NB4 (cell line): ENCODE measurements around the gene ST3GAL5.

Experiments used
- CTCF ChIP-seq: IDR thresholded peaks from one replicate; pipeline ENCODE4 v1.5.1; 2012; ENCODE audit warnings: low read depth, low read length
- MAX ChIP-seq: IDR thresholded peaks from 2 replicates; pipeline ENCODE4 v1.6.1; 2011; ENCODE audit warnings: low read depth, low read length

GRCh38 chr2:85828725-85829124 lies 60.1 kb downstream of the ST3GAL5 start:
- no peak for TF ChIP-seq MAX
- no peak for TF ChIP-seq CTCF
